Suprapubic skin (tissue), 3 donors: ENCODE results near the gene ERBB4.

Experiments
- CTCF ChIP-seq, 2 donors: fragments of 200-600 bp in 1 of 2; fragments of 450-650 bp in 1 of 2; sonication (generic) in 1 of 2; IDR thresholded peaks; one replicate each; pipeline ENCODE4 v1.5.1; 2016 to 2019; ENCODE audit warnings: antibody characterized with exemption in 2 of 2, mild to moderate bottlenecking in 1 of 2, moderate library complexity in 1 of 2
- POLR2A ChIP-seq, 2 donors: fragments of 450-650 bp; IDR thresholded peaks; one replicate each; pipeline ENCODE4 v1.6.1; 2017; ENCODE audit warnings: antibody characterized with exemption in 2 of 2, mild to moderate bottlenecking in 2 of 2, moderate library complexity in 2 of 2

- TF ChIP-seq CTCF (IDR thresholded peaks at IDR 0.05) (no peak), POLR2A (IDR thresholded peaks at IDR 0.05) (no peak)
Measured at GRCh38 chr2:212052412-212053159, 486.0 kb downstream of the ERBB4 start.
